ENCODE data around the gene LTBP1.

LTBP1 gene

DNA sequence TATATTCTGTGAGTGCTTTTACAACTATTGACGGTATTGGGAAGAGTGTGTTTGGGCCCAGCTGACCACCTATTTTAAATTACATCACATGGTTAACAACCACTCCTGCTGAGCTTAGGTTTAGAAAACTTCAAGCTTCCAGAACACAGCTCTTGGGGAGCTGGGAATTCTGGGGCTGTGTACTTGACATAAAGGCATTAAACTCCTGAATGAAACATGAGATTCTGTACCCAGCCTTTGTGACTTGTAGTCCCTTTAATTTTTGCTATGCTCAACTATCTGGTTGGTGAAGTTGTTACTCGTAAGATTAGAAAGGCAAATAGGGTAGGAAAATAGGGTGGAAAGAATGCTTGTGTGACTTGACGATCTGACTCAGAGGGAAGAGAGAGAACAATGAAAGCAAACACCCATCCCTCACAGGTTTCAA, 66.9 kb downstream of the LTBP1 start:
- no peak for DNase-seq (ENCODE audit: low read depth)

DNA sequence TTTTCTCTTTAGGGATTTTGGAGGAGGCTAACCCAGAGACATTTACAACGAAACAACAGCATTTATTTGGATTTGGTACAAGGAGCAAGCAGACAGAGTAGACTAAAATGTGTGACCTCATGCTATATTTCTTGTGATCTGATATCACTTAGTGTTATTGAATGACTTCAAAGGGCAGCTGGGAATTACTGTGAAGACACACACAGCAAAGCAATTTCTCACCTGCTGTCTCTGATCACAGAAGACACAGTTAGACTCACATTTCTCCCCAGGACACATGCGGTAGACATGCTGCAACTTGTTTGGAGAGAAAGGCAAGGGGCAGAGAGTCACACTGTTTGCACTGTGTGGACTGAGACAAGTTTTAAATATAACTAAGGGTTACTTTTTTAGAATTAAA, 67.5 kb downstream of the LTBP1 start:
- DNase-seq (ENCODE audit: low read depth): no peak

DNA sequence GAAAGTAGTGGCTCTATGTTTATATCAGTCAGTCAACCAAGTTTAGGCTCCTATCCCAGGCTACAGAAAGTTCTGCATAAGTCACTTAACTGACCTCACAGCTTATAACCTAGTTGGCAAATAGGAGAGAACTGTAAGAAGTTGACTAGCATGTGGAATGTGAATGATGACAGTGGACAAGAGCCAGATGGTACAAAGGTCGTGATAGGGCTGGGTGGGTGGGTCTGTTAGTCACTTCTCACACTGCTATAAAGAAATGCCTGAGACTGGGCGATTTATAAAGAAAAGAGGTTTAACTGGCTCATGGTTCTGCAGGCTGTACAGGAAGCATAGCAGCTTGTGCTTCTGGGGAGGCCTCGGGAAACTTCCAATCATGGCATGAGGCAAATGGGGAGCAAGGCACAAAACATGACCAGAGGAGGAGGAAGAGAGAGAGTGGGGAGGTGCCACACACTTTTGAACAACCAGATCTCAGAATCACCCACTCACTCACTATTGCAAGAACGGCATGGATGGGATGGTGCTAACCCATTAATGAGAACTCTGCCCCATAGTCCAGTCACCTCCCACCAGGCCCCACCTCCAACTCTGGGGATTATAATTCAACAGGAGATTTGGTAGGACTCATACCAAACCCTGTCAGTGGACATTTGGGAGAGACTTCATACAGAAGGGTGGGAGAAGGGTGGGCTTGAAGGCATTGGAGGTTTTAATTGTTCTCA, 68.8 kb downstream of the LTBP1 start:
- DNase-seq (ENCODE audit: low read depth): peak; percentile 66

DNA sequence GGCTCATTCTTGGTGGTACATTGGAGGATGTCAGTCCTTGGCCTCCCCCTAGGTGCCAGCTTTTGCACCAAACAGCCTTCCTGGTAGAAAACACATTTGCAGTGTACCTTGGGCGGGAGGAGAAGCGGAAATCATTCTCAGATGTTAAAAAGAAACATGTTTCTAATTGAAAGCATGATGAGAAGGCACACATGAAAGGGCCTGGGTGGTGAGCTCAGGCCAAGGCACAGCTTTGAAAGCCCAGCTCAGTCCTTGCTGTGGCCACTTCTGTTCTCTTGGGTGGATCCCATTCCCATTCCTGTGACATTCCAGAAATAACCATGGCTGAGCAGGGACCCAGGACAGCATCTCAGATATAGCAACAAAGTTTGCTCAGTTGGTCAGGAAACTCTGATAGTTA, 71.5 kb downstream of the LTBP1 start:
- peak; percentile 20 for DNase-seq (ENCODE audit: low read depth)

DNA sequence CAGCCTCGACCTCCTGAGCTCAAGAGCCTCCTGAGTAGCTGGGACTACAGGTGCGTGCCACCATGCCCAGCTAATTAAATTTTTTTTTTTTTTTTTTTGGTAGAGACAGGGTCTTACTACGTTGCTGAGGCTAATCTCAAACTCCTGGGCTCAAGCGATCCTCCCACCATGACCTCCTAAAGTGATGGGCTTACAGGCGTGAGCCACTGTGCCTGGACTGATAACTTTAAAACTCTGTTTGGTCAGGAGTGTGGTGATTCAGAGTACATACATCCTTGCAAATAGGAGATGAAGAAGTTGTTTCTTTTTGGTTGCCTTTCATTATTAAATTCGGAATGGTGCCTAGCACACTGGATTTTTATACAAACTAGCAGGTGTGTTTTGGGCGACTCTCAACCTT, 73.0 kb downstream of the LTBP1 start:
- DNase-seq (ENCODE audit: low read depth): no peak

DNA sequence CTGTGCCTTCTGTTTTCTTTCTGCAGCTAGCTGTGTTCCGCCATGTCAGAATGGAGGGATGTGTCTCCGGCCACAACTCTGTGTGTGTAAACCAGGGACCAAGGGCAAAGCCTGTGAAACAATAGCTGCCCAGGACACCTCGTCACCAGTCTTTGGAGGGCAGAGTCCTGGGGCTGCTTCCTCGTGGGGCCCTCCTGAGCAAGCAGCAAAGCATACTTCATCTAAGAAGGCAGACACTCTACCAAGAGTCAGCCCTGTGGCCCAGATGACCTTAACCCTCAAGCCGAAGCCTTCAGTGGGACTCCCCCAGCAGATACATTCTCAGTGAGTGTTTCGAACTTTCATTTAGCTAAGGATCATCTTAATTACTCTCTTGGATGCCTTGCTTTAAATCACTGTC, 74.1 kb downstream of the LTBP1 start:
- DNase-seq (ENCODE audit: low read depth): no peak

DNA sequence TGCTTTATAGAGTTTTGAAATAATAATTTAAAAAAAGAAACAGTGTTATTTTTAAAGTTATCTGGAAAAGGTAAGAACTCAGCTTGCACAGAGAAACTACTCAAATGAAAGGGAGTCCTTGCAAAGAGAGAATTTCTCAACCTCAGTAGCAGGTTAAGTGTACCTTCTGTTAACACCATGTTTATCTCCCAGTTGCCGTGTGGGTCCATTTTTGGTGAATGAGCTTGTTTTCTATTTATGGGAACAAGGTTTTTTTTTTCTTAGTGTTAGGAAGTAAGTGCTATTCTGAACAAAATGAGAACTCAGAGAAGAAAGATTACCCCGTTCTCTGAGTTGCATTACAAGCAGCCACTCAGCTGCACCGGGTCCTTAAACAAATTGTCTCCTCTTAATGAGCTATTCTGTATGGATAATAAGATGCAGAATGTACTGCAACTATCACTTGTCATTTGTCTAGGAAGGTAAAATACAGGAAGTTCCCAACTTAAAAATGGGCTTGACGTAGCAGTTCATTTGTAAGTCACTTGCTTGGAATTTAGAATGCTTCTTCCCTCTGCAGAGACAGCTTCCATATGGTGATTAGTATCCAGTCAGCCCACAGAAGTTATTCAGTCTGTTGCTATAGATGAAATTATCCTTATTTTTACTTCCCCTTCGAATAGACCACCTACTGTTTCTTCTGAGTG, 74.9 kb downstream of the LTBP1 start:
- peak; percentile 33 for DNase-seq (ENCODE audit: low read depth)

DNA sequence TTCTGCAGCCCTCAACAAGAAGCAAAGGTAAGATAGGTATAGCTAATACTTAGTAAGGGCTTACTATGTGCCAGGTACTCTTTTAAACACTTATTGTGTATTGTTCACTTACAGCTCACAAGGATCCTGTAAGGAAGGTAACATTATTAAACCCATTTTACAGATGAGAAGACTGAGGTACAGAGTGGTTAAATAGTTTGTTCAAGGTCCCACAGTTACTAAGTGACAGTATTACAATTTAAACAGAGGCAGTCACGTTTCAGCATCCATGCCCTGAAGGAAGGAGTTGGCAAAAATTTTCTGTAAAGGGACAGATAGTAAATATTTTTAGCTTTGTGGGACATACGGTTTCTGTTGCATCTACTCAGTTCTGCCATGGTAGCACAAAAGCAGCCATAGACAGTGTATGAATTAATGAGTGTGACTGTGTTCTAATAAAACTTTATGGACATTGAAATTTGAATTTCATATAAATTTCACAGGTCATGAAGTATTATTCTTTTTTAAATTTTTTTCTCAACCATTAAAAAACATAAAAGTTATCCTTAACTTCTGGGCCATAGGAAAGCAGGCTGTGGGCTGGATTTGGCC, 75.7 kb downstream of the LTBP1 start:
- DNase-seq (ENCODE audit: low read depth): no peak

DNA sequence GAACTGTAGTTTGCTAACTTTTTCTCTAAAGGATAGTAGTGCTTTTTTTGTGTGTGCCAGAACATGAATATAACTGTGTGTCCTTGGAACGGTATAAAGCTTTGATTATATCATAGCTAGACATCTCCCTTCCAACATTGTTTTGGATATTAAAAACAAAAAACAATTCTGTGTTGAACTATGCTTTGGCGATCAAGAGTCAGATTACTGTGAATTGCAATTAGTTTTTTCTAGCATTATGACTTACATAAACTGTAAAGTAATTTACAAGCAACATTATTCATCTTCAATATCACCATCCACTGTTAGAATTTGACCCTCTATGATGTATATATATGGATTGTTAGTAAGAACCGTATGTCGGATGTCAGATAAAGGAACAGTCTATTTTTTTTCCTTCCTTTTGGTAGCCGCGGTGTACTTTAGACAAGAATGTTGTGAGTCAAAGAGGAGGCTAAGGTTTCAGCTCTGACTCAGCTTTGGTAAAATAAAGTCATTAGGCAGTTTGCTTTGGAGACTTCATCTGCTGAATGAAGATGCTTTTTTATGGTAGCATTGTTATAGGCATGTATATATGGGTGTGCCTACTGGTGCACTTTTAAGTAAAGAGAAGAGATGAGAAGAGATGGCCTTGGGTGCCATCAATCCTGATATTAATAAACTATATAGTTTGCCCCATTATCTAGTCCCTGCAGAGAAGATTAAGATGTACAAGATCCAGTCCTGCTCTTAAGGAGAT, 76.4 kb downstream of the LTBP1 start:
- peak; percentile 57 for DNase-seq (ENCODE audit: low read depth)

DNA sequence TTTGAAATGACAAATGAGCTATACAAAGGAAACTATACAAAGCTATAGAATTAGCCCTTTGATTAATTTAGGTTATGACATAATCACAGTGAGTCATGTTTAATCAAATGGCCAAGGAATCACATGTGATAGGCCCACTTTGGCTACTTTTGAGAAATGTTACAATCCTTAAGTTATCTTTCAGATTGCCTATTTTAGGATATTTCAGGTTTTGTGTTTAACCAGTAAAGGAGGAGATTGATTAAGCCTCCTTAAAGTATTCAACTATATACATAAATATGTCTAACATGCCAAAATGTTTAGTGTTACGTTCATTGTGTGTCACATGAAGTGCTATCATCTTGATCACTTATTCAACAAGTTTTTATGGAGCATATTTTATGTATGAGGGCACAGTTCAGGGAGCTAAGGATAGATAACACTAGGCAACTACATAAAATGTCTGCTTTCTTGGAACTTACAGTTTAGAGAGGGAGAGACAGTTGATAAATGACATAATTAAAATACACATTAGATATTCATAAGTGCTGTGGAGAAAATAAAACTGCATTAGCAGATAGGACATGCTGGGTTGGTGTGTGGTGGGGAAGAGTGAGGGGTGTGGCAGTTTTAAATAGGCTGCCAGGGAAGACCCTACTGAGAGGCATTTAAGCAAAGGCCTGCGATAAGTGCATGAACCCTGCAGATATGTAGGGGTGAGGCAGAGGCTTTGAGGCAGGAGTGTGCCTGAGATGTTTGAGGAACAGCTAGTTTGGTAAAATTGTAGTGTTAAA, 77.2 kb downstream of the LTBP1 start:
- no peak for DNase-seq (ENCODE audit: low read depth)

DNA sequence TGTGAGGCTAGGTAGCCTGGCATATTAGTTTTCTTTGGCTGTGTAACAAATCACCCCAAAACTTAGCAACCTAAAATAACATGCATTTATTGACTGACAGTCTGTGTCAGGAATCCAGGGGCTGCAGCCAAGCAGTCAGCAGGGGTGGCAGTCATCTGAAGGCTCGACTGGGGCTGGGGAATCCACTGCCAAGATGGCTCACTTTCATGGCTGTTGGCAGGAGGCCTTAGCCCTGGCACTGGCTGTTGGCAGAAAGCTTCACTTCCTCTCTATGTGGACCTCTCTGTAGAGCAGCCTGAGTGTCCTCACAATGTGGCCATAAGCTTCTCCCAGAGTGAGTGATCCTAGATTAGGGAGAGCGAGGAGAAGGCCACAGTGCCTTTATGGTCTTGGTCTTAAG, 78.0 kb downstream of the LTBP1 start:
- DNase-seq (ENCODE audit: low read depth): no peak

DNA sequence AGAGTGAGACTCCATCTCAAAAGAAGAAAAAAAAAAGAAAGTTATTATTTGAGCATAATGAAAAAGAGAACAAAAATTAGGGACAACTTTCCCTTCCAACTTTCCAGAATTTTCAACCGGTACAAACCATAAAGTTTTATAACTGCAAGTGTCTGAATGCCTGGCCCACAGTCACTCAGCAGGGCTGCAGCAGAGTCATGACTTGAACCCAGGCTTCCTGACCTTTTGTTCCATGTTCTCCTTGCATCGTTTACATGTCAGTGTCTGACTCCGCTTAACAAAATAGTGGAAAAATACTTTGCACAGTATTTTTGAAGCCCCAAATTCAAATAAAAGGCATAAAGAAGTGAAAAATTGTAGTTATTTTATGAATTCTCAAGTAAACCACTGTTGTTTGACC, 82.7 kb downstream of the LTBP1 start:
- no peak for DNase-seq (ENCODE audit: low read depth)

DNA sequence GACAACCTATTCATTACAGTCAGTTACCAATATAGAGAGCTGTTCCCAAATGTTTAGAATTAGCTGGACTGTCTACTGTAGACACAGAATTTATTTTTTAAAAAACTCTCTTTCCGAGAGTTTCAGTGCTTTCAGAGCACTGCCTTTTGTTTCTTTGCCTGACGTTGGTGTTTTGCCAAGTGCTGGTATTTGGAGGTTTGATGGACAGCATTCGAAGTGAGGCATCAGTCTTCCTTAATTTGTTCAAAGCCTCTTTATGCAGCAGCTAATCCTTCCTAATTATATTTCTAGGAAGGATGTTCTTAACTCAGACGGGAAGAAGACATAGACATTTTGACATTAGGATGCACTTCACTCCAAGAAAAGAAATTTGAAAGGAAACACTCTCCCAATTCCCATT, 83.2 kb downstream of the LTBP1 start:
- DNase-seq (ENCODE audit: low read depth): no peak

DNA sequence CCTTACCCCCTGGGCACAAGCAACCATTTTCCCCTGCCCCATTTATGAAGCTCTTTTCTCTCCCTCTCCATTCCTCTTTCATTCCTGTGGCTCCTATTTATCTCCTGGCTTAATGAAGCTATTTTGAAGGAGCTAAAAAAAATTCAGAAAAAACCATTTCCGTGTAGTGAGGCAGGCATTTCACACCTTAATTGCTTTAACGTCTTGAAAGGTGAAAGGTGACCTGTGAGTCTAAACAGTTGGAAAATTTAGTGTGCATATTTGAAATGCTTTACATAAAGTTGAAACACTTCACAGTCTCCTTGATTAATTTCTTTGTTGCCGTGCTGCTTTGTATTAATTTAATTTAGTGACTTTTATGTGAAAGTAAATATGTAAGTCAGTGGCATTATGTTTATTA, 83.6 kb downstream of the LTBP1 start:
- DNase-seq (ENCODE audit: low read depth): no peak

DNA sequence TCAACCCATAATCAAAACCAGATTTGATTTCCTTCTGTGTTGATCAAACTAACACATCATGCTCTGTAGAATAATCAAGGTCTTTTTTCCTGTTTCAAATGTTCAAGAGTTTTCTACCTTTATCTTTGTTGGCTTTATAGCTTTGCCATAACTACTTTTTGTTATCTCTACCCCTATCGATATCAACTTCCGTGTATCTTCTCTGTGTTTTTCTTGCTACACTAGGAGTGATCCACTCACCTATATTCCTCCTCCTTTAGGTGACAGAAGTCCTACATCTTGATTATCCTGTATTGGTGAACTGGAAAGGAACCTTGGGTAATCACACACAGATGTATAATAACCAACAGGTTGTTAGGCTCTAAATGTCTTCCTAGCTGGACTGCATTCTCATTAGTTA, 85.5 kb downstream of the LTBP1 start:
- no peak for DNase-seq (ENCODE audit: low read depth)

DNA sequence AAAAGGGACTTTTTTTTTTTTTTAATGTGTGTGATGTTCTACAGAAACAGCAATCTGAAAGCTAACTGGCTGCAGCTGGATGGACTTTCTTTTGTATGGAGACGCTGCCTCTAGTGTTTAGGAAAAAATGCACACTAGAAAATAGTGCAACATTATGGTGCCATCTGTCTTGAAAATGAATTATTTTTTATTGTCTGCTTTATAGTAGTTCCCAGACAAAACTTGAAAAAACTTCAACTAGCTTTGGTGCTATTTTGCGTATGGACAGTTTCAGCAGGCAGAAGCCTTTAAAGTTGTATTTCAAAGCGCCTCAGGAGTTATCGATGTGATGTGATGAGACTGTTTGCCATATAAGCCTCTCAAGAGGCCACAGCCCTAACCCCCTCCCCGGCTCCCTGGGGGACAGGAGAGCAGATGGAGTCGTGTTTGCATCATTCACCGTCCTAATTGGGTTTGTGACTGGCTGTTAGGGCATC, 86.9 kb downstream of the LTBP1 start:
- peak; percentile 68 for DNase-seq (ENCODE audit: low read depth)

DNA sequence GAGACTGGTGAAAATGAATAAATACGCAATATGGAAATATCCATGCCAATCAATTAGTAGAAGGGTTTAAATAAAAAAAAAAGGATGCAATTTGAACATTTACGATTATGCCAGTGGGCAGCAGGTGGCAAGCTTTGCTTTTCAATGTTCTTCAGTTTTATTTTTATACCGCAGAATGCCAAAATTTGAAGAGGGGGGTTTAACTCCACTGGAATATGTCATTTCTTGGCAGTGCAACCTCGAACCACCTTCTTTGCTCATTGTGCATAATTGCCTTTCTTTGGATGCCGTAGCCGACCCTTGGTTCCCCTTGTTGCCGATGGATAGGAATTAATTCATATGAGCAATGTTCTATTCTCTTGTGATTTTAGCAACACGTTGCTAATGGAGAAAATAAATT, 88.0 kb downstream of the LTBP1 start:
- DNase-seq (ENCODE audit: low read depth): peak; percentile 65

DNA sequence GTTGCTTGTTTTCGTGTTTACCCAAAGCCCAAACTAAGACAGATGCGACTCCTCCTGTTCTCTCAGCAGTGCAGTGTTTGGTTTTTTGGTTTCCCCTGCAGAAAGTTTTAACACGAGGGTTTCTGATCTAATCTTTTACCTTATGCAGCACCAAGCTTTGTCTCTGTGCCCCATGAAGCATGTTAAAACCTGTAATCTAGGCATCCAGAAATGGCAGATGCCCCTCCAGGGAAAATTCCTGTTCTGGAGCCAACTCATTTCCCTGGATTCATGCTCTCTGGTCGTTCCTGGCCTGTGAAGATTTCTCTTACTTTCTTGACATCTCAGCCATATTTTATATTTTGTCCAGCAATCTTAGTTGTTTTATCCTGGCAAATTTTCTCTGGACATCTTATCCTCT, 91.5 kb downstream of the LTBP1 start:
- no peak for DNase-seq (ENCODE audit: low read depth)

DNA sequence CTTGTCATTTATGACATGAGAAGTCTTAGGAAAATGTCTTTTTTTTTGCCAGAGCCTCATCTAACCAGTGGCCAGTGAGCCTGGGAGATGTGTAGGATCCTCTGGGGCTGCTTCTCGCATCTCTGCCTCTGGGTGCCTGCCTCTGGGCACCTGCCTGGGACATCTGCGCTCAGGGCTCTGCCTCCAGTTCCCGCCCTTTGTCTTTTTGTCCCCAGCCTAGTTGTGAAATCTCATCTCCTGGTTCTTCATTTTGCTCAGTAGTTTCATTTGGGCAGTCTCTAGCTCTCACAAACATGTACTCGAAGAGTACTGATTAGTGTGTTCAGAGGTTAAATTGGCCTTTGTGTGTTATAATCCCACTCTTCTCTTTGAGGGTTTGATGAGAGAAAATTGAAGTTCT, 92.0 kb downstream of the LTBP1 start:
- DNase-seq (ENCODE audit: low read depth): no peak

DNA sequence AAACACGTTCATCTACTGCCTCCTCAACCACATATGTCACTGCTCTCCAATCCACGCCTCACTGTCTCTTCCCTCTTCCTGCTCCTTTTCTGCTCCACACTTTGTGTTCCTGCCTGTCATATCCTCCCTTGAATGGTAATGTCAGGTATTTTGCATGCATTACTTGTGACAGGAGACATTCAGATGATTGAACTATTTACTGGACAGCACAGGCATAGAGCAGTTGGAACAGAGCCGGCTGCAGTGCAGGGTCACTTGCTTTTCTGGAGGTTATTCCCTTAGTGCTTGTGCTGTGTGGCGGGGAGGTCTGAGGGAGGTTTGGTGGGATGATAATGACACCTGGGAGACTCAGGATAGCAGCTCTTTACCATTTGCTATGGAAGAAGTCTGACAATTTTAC, 93.8 kb downstream of the LTBP1 start:
- DNase-seq (ENCODE audit: low read depth): no peak

DNA sequence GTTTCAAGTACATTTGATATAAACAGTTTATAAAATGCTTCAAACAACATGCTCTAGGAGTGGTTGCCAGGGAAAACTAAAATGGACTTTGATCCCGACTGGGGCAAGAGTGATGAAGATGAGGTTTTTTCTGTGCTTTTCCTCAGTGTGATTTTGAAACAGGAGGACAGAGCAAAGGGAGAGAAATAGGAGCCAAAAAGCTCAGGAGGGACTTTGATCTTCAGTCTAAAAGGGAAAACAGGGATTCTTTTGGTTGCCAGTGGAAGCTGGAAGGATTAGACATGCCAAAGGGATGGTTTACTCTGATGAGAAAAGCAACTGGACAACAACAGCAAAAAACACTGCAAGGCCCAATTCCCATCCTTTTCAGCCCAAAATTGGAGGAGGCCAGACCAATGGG, 95.5 kb downstream of the LTBP1 start:
- DNase-seq (ENCODE audit: low read depth): peak; percentile 38

DNA sequence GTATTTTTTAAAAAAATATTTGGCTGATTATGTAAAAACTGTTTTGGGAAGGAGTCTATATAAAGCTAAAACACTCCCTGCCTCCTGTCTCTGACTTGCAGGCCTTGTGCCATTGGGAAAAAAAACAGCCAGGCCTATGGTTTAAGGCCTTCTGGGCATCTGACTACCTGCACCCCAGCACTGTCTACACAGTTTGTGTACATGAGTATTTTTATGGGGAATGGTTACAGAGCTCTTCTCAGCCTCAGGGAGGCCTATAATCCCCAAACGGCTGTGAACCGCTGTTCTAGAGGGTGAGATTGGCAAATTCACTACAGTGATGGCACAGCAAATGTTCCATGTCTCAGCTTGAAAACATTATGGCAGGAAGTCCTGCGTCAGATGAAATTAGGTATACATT, 96.1 kb downstream of the LTBP1 start:
- DNase-seq (ENCODE audit: low read depth): no peak
